Astrocyte (in vitro differentiated cells and primary cell): ENCODE results near the gene KRT7. TPM values are rescaled to one million over a fixed set of nuclear protein-coding genes. Genes with fewer than 3 reads are reported as not detected.

Experiments
- DNase-seq: peaks from one replicate; pipeline ENCODE4 v3.0.0-alpha.2; 2010; ENCODE audit warnings: low read depth
- FAIRE-seq: peaks from 2 replicates; lab custom pipeline; 2011; peaks lifted over from hg19 to GRCh38; lab: Jason Lieb, UNC
- H2AFZ ChIP-seq: 2 replicates; pipeline ENCODE4 v1.6.0; 2012; ENCODE audit warnings: low read depth, low read length, inconsistent platforms
- H3K27ac ChIP-seq: 2 replicates; pipeline ENCODE4 v1.5.1; 2011; ENCODE audit warnings: low read depth, low read length, inconsistent platforms
- H3K27me3 ChIP-seq: 2 replicates; pipeline ENCODE4 v1.6.0; 2011; ENCODE audit warnings: low read length, inconsistent platforms; ENCODE audit not compliant: insufficient read depth
- H3K36me3 ChIP-seq: 2 replicates; pipeline ENCODE4 v1.5.1; 2011; ENCODE audit warnings: low read length, inconsistent platforms; ENCODE audit not compliant: insufficient read depth
- H3K4me1 ChIP-seq: 2 replicates; pipeline ENCODE4 v1.5.1; 2011; ENCODE audit warnings: low read length, inconsistent platforms; ENCODE audit not compliant: insufficient read depth
- H3K4me2 ChIP-seq: 2 replicates; pipeline ENCODE4 v1.6.0; 2012; ENCODE audit warnings: low read length, inconsistent platforms
- H3K4me3 ChIP-seq: 2 replicates; pipeline ENCODE4 v1.5.1; 2011; ENCODE audit warnings: low read depth, mild to moderate bottlenecking, low read length, inconsistent platforms; ENCODE audit not compliant: insufficient read depth
- H3K79me2 ChIP-seq: 2 replicates; pipeline ENCODE4 v1.6.0; 2012; ENCODE audit warnings: mild to moderate bottlenecking, low read length, inconsistent platforms; ENCODE audit not compliant: insufficient read depth
- H3K9ac ChIP-seq: 2 replicates; pipeline ENCODE4 v1.6.0; 2012; ENCODE audit warnings: mild to moderate bottlenecking, low read length, inconsistent platforms
- H3K9me3 ChIP-seq: 2 replicates; pipeline ENCODE4 v1.5.1; 2012; ENCODE audit warnings: low read depth, mild to moderate bottlenecking, low read length, inconsistent platforms; ENCODE audit not compliant: insufficient read depth
- H4K20me1 ChIP-seq: 2 replicates; pipeline ENCODE4 v1.6.0; 2012; ENCODE audit warnings: low read length, inconsistent platforms; ENCODE audit not compliant: insufficient read depth
- H3K27ac Mint-ChIP-seq: one replicate; pipeline ENCODE4 v1.8.0; 2021; ENCODE audit warnings: mild to moderate bottlenecking, mixed read lengths; ENCODE audit not compliant: unreplicated experiment
- H3K27me3 Mint-ChIP-seq: one replicate; pipeline ENCODE4 v1.8.0; 2021; ENCODE audit warnings: low read depth, mixed read lengths; ENCODE audit not compliant: unreplicated experiment
- H3K36me3 Mint-ChIP-seq: one replicate; pipeline ENCODE4 v1.8.0; 2021; ENCODE audit warnings: low read depth, mixed read lengths; ENCODE audit not compliant: unreplicated experiment
- H3K4me1 Mint-ChIP-seq: one replicate; pipeline ENCODE4 v1.8.0; 2021; ENCODE audit warnings: low read depth, mixed read lengths; ENCODE audit not compliant: unreplicated experiment
- H3K4me3 Mint-ChIP-seq: one replicate; pipeline ENCODE4 v1.8.0; 2021; ENCODE audit warnings: mild to moderate bottlenecking, moderate library complexity, mixed read lengths; ENCODE audit not compliant: unreplicated experiment
- H3K9me3 Mint-ChIP-seq: one replicate; pipeline ENCODE4 v1.8.0; 2021; ENCODE audit warnings: mild to moderate bottlenecking, mixed read lengths; ENCODE audit not compliant: unreplicated experiment
- EZH2 ChIP-seq: IDR thresholded peaks from 2 replicates; pipeline ENCODE4 v1.6.1; 2012; ENCODE audit warnings: mild to moderate bottlenecking, low read length, inconsistent platforms; ENCODE audit not compliant: insufficient read depth
- total RNA-seq: library from RNA; stranded (reverse); gene quantifications from 2 replicates; pipeline ENCODE4 v1.2.1, GENCODE V29; 2021
- TF ChIP-seq, protein P1 (sequence below): IDR thresholded peaks from 2 replicates; pipeline ENCODE4 v1.5.1; 2011; ENCODE audit warnings: low read depth, mild to moderate bottlenecking, inconsistent platforms, low read length, moderate library complexity; ENCODE audit not compliant: insufficient read depth

KRT7 gene
- total RNA-seq, 1 donor from 2014 or later: 149 TPM

DNA sequence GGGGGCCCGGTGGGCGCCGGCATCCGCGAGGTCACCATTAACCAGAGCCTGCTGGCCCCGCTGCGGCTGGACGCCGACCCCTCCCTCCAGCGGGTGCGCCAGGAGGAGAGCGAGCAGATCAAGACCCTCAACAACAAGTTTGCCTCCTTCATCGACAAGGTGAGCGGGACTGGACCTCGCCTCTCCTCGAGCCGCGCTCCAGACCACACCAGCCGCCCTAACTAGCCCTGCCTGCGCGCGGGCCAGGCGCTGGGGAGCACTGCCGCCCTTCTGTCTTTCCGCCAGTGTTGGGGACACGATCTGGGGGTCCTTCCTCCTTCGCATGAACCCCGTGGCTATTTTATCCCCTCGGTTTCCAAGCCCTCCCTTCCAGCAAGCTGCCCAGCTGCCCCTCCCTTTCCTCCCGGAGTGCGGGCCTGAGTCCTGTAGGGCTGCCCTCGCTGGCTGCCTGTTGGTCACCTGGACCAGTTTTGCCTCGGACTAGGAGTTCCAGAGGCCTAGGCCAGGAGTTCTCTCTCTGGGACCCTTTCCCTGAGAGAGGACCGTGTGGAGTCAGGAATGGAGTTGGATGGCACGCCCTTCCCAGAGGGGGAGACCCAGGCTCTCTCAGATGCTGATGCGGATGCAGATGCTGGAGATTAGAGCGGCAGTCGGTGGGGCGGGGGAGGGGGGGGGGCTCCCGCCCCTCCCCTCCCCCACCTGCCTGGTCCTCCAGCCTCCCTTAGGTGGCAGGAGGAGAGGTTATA is 592 bp downstream of the KRT7 start:
- no peaks in the 10 kb centered on the region for H3K36me3 ChIP-seq
- H3K4me3 Mint-ChIP-seq: peak overlapping the region; percentile 80
- no peak for TF ChIP-seq EZH2
- TF ChIP-seq, protein P1, sequence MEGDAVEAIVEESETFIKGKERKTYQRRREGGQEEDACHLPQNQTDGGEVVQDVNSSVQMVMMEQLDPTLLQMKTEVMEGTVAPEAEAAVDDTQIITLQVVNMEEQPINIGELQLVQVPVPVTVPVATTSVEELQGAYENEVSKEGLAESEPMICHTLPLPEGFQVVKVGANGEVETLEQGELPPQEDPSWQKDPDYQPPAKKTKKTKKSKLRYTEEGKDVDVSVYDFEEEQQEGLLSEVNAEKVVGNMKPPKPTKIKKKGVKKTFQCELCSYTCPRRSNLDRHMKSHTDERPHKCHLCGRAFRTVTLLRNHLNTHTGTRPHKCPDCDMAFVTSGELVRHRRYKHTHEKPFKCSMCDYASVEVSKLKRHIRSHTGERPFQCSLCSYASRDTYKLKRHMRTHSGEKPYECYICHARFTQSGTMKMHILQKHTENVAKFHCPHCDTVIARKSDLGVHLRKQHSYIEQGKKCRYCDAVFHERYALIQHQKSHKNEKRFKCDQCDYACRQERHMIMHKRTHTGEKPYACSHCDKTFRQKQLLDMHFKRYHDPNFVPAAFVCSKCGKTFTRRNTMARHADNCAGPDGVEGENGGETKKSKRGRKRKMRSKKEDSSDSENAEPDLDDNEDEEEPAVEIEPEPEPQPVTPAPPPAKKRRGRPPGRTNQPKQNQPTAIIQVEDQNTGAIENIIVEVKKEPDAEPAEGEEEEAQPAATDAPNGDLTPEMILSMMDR: no peak
- peaks cover 33% of the 10 kb centered on the region for H3K27me3 Mint-ChIP-seq
- H3K36me3 Mint-ChIP-seq: peaks cover 17% of the 10 kb centered on the region
- H3K4me3 ChIP-seq: peak overlapping the region; percentile 45
- peak overlapping the region; percentile 12 for H3K27ac ChIP-seq
- peaks cover 50% of the 10 kb centered on the region for H3K4me1 ChIP-seq
- DNase-seq (no peak), FAIRE-seq (no peak)
- no peaks in the 10 kb centered on the region for H3K9me3 ChIP-seq
- peaks cover 4% of the 10 kb centered on the region for H3K79me2 ChIP-seq
- peak overlapping the region; percentile 62 for H2AFZ ChIP-seq
- H3K9ac ChIP-seq: peak overlapping the region; percentile 81
- H3K27ac Mint-ChIP-seq: no peak overlapping the region
- no peaks in the 10 kb centered on the region for H4K20me1 ChIP-seq
- no peaks in the 10 kb centered on the region for H3K27me3 ChIP-seq
- H3K4me2 ChIP-seq: peak overlapping the region; percentile 75
- H3K9me3 Mint-ChIP-seq: peaks cover 2% of the 10 kb centered on the region
- peaks cover 54% of the 10 kb centered on the region for H3K4me1 Mint-ChIP-seq

DNA sequence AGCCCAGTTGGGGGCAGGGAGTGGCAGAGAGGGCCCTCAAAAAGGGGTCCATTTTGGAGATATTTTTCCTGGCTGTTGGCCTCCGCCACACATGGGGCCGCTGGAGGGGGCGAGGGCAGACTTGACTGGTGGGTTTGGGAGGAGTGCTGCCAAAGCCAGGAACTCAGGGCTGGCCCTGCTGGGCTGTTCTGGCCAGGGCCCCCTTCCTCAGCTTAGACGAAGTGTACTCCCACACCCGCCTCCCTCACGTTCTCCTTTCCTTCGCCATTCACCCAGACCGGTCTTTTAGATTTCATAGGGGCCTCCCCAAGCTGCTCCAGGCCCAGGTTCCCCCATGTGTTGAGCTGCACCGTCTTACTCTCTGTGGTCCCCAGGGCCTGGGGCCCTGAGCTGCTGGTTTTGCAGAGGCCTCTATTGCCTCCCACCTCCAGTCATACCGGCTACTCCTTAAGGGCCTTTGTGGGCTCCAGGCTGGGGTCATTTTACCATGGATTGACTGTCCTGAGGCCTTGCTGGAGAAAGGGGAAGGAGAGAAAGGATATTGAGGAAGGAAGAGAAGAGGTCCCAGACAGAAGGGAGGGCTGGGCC is 1.3 kb downstream of the KRT7 start:
- FAIRE-seq (no peak), DNase-seq (no peak)
- Histone ChIP-seq H3K79me2 (peaks cover 4% of the 10 kb centered on the region), H3K9me3 (no peaks in the 10 kb centered on the region), H3K9ac (no peak overlapping the region), H3K27ac (no peak overlapping the region), H3K36me3 (no peaks in the 10 kb centered on the region), H3K4me2 (peak overlapping the region; percentile 75), H4K20me1 (no peaks in the 10 kb centered on the region), H2AFZ (no peak overlapping the region), H3K27me3 (no peaks in the 10 kb centered on the region), H3K4me3 (no peak overlapping the region), H3K4me1 (peaks cover 50% of the 10 kb centered on the region)
- H3K27ac Mint-ChIP-seq: peak overlapping the region; percentile 11
- H3K9me3 Mint-ChIP-seq: peaks cover 2% of the 10 kb centered on the region
- TF ChIP-seq EZH2: no peak
- TF ChIP-seq, protein P1: no peak
- peaks cover 18% of the 10 kb centered on the region for H3K36me3 Mint-ChIP-seq
- H3K4me3 Mint-ChIP-seq: peak overlapping the region; percentile 31
- peaks cover 34% of the 10 kb centered on the region for H3K27me3 Mint-ChIP-seq
- H3K4me1 Mint-ChIP-seq: peaks cover 59% of the 10 kb centered on the region
